ENCODE results near the gene PTPN5. TPM values are rescaled to one million over a fixed set of nuclear protein-coding genes. Genes with fewer than 3 reads are reported as not detected.

The PTPN5 gene
- total RNA-seq, 2 experiments from 2014 or later = not detected

- ChIA-PET POLR2A (interaction anchor here (1.0 kb wide), 1 partner anchor 8 kb away, joined by 4 read pairs; the partner anchor contains the start of gene TMEM86A), CTCF (ENCODE audit: unreplicated experiment) (no interaction called here)
- intact Hi-C loops (cut with micrococcal nuclease; ENCODE audit: unreplicated experiment) = no loop called here
- H3K4me3 ChIP-seq (ENCODE audit: low read depth, low read length, poor library complexity, severe bottlenecking) = no peak overlapping the region
- DNase-seq (ENCODE audit: low spot score) = peak; percentile 51
- H3K4me2 ChIP-seq (ENCODE audit: low read length) = peak overlapping the region; percentile 26; the same call in 1 of the 2 replicates
- no peaks in the 10 kb centered on the region for H3K9me2 ChIP-seq (ENCODE audit: insufficient read depth, low read length)
- no peaks in the 10 kb centered on the region for H3K4me1 ChIP-seq (ENCODE audit: insufficient read depth, low read length, poor library complexity, severe bottlenecking)
- H4K20me1 ChIP-seq (ENCODE audit: insufficient read depth, low read length) = no peaks in the 10 kb centered on the region
- no peaks in the 10 kb centered on the region for H3K36me3 ChIP-seq (ENCODE audit: insufficient read depth, low read length)
- H3K27ac ChIP-seq (ENCODE audit: low read depth, low read length, poor library complexity, severe bottlenecking) = no peak overlapping the region
- H2AFZ ChIP-seq (ENCODE audit: low read length) = no peak overlapping the region
- H3K79me2 ChIP-seq (ENCODE audit: insufficient read depth, low read depth, low read length) = no peaks in the 10 kb centered on the region
- TF ChIP-seq, protein P1, sequence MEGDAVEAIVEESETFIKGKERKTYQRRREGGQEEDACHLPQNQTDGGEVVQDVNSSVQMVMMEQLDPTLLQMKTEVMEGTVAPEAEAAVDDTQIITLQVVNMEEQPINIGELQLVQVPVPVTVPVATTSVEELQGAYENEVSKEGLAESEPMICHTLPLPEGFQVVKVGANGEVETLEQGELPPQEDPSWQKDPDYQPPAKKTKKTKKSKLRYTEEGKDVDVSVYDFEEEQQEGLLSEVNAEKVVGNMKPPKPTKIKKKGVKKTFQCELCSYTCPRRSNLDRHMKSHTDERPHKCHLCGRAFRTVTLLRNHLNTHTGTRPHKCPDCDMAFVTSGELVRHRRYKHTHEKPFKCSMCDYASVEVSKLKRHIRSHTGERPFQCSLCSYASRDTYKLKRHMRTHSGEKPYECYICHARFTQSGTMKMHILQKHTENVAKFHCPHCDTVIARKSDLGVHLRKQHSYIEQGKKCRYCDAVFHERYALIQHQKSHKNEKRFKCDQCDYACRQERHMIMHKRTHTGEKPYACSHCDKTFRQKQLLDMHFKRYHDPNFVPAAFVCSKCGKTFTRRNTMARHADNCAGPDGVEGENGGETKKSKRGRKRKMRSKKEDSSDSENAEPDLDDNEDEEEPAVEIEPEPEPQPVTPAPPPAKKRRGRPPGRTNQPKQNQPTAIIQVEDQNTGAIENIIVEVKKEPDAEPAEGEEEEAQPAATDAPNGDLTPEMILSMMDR (conservative IDR thresholded peaks at IDR 0.05; ENCODE audit: low read length) = no peak
- TF ChIP-seq EZH2phosphoT487 (IDR thresholded peaks at IDR 0.05; ENCODE audit: borderline replicate concordance, low read depth, low read length) = no peak
- H3K9me3 ChIP-seq (ENCODE audit: low read length) = no peaks in the 10 kb centered on the region
- no TSS peak for BruUV-seq (replicated peaks)
Measured at GRCh38 chr11:18706330-18707243, 85.0 kb downstream of the PTPN5 start.

DNA sequence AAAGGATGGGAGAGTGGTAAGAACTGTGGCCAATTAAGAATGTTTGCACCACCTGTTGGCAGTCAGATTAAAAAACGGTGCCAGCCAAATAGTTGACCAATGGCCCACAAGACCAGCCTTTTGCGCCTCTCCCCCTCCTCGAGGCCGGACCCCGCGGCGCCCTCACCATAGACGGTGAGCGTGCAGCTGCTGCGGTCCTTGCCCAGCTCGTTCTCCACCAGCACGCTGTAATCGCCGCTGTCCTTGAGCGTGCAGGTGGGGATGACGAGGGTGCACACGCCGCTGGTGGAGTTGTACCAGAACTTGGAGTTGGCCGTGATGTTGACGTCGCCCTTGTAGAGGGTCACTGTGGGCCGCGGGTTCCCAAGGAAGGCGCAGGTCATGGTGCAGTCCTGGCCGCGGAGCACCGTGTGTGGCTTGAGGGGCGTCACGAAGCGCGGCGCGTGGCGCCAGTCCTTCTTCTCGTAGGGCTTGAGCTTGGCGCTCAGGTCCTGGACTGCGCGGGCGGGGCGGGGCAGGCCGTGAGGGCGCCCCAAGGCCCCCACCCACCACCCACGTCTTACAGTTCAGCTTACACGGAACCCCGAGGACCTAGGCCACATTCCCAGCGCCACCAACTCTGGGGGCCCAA, 85.8 kb downstream of the PTPN5 start:
- H3K79me2 ChIP-seq (ENCODE audit: insufficient read depth, low read depth, low read length) = no peaks in the 10 kb centered on the region
- no peak overlapping the region for H3K4me2 ChIP-seq (ENCODE audit: low read length)
- no peaks in the 10 kb centered on the region for H3K9me3 ChIP-seq (ENCODE audit: low read length)
- no peaks in the 10 kb centered on the region for H4K20me1 ChIP-seq (ENCODE audit: insufficient read depth, low read length)
- DNase-seq (ENCODE audit: low spot score) = no peak
- no peaks in the 10 kb centered on the region for H3K9me2 ChIP-seq (ENCODE audit: insufficient read depth, low read length)
- no peaks in the 10 kb centered on the region for H3K4me1 ChIP-seq (ENCODE audit: insufficient read depth, low read length, poor library complexity, severe bottlenecking)
- POLR2A ChIA-PET = no interaction called here
- intact Hi-C loops (cut with micrococcal nuclease; ENCODE audit: unreplicated experiment) = no loop called here
- no peak overlapping the region for H2AFZ ChIP-seq (ENCODE audit: low read length)
- CTCF ChIA-PET (ENCODE audit: unreplicated experiment) = no interaction called here
- H3K27ac ChIP-seq (ENCODE audit: low read depth, low read length, poor library complexity, severe bottlenecking) = no peak overlapping the region
- no peaks in the 10 kb centered on the region for H3K36me3 ChIP-seq (ENCODE audit: insufficient read depth, low read length)
- TF ChIP-seq, protein P1 (conservative IDR thresholded peaks at IDR 0.05; ENCODE audit: low read length) = no peak
- TF ChIP-seq EZH2phosphoT487 (IDR thresholded peaks at IDR 0.05; ENCODE audit: borderline replicate concordance, low read depth, low read length) = no peak
- H3K4me3 ChIP-seq (ENCODE audit: low read depth, low read length, poor library complexity, severe bottlenecking) = no peak overlapping the region
- BruUV-seq (replicated peaks) = no TSS peak

DNA sequence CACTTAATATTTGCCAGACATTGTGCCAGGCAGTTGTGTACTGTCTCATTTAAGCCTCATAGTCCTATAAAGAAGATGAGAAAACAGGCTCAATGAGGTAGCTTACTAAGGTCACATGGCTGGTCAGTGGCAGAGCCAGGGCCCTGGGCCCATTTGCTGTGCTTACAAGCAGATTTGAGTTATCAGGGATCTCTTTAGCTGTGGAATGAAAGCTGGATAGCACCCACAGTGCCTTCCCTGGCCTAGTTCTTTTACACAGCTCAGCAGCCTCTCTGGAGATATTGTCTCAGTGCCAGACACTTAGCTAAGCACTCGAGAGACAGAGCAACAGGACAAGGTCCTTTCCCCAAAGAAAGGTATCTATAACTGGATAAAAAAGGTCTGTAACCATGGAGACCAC, 86.9 kb downstream of the PTPN5 start:
- BruUV-seq (replicated peaks) = no TSS peak
- Histone ChIP-seq H3K9me2 (ENCODE audit: insufficient read depth, low read length) (no peaks in the 10 kb centered on the region), H3K27ac (ENCODE audit: low read depth, low read length, poor library complexity, severe bottlenecking) (no peak overlapping the region)

More for the DNA sequence above, 86.9 kb downstream of the PTPN5 start:
- POLR2A ChIA-PET = no interaction called here
- H4K20me1 ChIP-seq (ENCODE audit: insufficient read depth, low read length) = no peaks in the 10 kb centered on the region
- H3K4me2 ChIP-seq (ENCODE audit: low read length) = no peak overlapping the region
- intact Hi-C loops (cut with micrococcal nuclease; ENCODE audit: unreplicated experiment) = no loop called here
- H3K36me3 ChIP-seq (ENCODE audit: insufficient read depth, low read length) = no peaks in the 10 kb centered on the region
- no peaks in the 10 kb centered on the region for H3K9me3 ChIP-seq (ENCODE audit: low read length)
- no peak overlapping the region for H3K4me3 ChIP-seq (ENCODE audit: low read depth, low read length, poor library complexity, severe bottlenecking)
- DNase-seq (ENCODE audit: low spot score) = no peak
- H2AFZ ChIP-seq (ENCODE audit: low read length) = no peak overlapping the region
- TF ChIP-seq, protein P1 (conservative IDR thresholded peaks at IDR 0.05; ENCODE audit: low read length) = no peak
- TF ChIP-seq EZH2phosphoT487 (IDR thresholded peaks at IDR 0.05; ENCODE audit: borderline replicate concordance, low read depth, low read length) = no peak
- H3K4me1 ChIP-seq (ENCODE audit: insufficient read depth, low read length, poor library complexity, severe bottlenecking) = peaks cover 2% of the 10 kb centered on the region
- CTCF ChIA-PET (ENCODE audit: unreplicated experiment) = no interaction called here
- no peaks in the 10 kb centered on the region for H3K79me2 ChIP-seq (ENCODE audit: insufficient read depth, low read depth, low read length)
